B cell (primary cell): ENCODE measurements around the gene RET. TPM values are rescaled to one million over a fixed set of nuclear protein-coding genes. Genes with fewer than 3 reads are reported as not detected.

Experiments
- ATAC-seq: fragments of 200-7000 bp; cut with Tn5 transposase; one replicate; pipeline ENCODE4 v1.10.0; 2021; ENCODE audit warnings: low read depth, mild to moderate bottlenecking, moderate number of reproducible peaks, moderate library complexity
- CTCF ChIA-PET: fragments of 350-600 bp; sonication (Branson Sonifier 250); formaldehyde crosslinking; loops from one replicate; lab custom pipeline; 2021; ENCODE audit warnings: antibody characterized with exemption, inconsistent platforms; lab: Charles Lee
- POLR2A ChIA-PET: fragments of 350-600 bp; sonication (Branson Sonifier 250); formaldehyde crosslinking; loops from one replicate; lab custom pipeline; 2021; ENCODE audit warnings: antibody characterized with exemption; lab: Charles Lee
- DNase-seq: peaks from one replicate; pipeline ENCODE4 v3.0.0; 2013
- H2AFZ ChIP-seq: 2 replicates; pipeline ENCODE4 v1.6.1; 2012; ENCODE audit warnings: mild to moderate bottlenecking, low read depth, low read length; ENCODE audit not compliant: insufficient read depth, poor library complexity, severe bottlenecking
- H3K27ac ChIP-seq, 2 donors: 1 replicate in 1 of 2; 2 replicates in 1 of 2; pipeline ENCODE4 v1.5.1; 2012 to 2013; ENCODE audit warnings: low read length in 2 of 2, mild to moderate bottlenecking in 2 of 2, moderate library complexity in 1 of 2
- H3K27me3 ChIP-seq, 4 experiments: fragments of 200-600 bp in 1 of 4; sonication (generic) in 1 of 4; replicated peaks in 1 of 4; 1 replicate in 2 of 4; 2 replicates in 2 of 4; pipeline versions ENCODE4 v1.6.1 to v1.7.0; 2013 to 2016; ENCODE audit warnings: low read length in 3 of 4, mild to moderate bottlenecking in 2 of 4, mixed read lengths in 1 of 4, moderate library complexity in 1 of 4; ENCODE audit not compliant: insufficient read depth in 4 of 4, control insufficient read depth in 3 of 4; ENCODE audit errors: control extremely low read depth in 1 of 4
- H3K36me3 ChIP-seq, 2 experiments: replicated peaks in 1 of 2; 1 replicate in 1 of 2; 2 replicates in 1 of 2; pipeline versions ENCODE4 v1.6.1 to v1.7.1; 2013; ENCODE audit warnings: low read length in 1 of 2; ENCODE audit not compliant: insufficient read depth in 2 of 2, control insufficient read depth in 1 of 2; ENCODE audit errors: control extremely low read depth in 1 of 2, extremely low read depth in 1 of 2
- H3K4me1 ChIP-seq, 2 donors: fragments of 200-600 bp in 1 of 2; sonication (generic) in 1 of 2; 1 replicate in 1 of 2; 2 replicates in 1 of 2; pipeline versions ENCODE4 v1.5.1 to v1.6.1; 2013 to 2017; ENCODE audit warnings: low read length in 2 of 2; ENCODE audit not compliant: control insufficient read depth in 2 of 2, insufficient read depth in 2 of 2
- H3K4me2 ChIP-seq: replicated peaks from 2 replicates; pipeline ENCODE3; 2012; ENCODE audit warnings: mild to moderate bottlenecking, low read depth, low read length; ENCODE audit not compliant: poor library complexity, severe bottlenecking
- H3K4me3 ChIP-seq, 5 experiments: fragments of 200-600 bp in 1 of 5; sonication (generic) in 1 of 5; 1 replicate in 3 of 5; 2 replicates in 2 of 5; pipeline versions ENCODE4 v1.5.1 to v1.7.0; 2011 to 2016; ENCODE audit warnings: low read length in 4 of 5, mild to moderate bottlenecking in 4 of 5, low read depth in 2 of 5, control low read depth in 1 of 5, moderate library complexity in 1 of 5; ENCODE audit not compliant: insufficient read depth in 1 of 5; ENCODE audit errors: control extremely low read depth in 1 of 5, extremely low read depth in 1 of 5
- H3K79me2 ChIP-seq: fragments of 200-600 bp; sonication (generic); one replicate; pipeline ENCODE4 v1.6.0; 2016; ENCODE audit warnings: low read length; ENCODE audit not compliant: control insufficient read depth, insufficient read depth
- H3K9ac ChIP-seq: fragments of 200-600 bp; sonication (generic); 2 replicates; pipeline ENCODE4 v1.6.1; 2017; ENCODE audit warnings: mild to moderate bottlenecking, low read length, moderate library complexity
- H3K9me3 ChIP-seq, 3 donors: one replicate each; pipeline versions ENCODE4 v1.6.1 to v1.7.1; 2013; ENCODE audit warnings: low read length in 2 of 3; ENCODE audit not compliant: control insufficient read depth in 2 of 3, insufficient read depth in 1 of 3; ENCODE audit errors: control extremely low read depth in 1 of 3
- H4K20me1 ChIP-seq: 2 replicates; pipeline ENCODE4 v1.6.0; 2012; ENCODE audit warnings: mild to moderate bottlenecking, low read length; ENCODE audit not compliant: insufficient read depth, control insufficient read depth, poor library complexity, severe bottlenecking
- H3K27ac Mint-ChIP-seq: one replicate; pipeline ENCODE4 v1.8.0; 2021; ENCODE audit warnings: mixed read lengths
- H3K27me3 Mint-ChIP-seq: one replicate; pipeline ENCODE4 v1.8.0; 2021; ENCODE audit warnings: mixed read lengths
- H3K4me1 Mint-ChIP-seq: one replicate; pipeline ENCODE4 v1.8.0; 2021; ENCODE audit warnings: mixed read lengths
- H3K4me3 Mint-ChIP-seq: one replicate; pipeline ENCODE4 v1.8.0; 2021; ENCODE audit warnings: mixed read lengths
- H3K9me3 Mint-ChIP-seq: one replicate; pipeline ENCODE4 v1.8.0; 2022; ENCODE audit warnings: mixed read lengths; ENCODE audit not compliant: insufficient read depth
- EZH2 ChIP-seq: IDR thresholded peaks from 2 replicates; pipeline ENCODE4 v1.6.1; 2012; ENCODE audit warnings: borderline replicate concordance, low read depth, mild to moderate bottlenecking, moderate library complexity, low read length; ENCODE audit not compliant: insufficient read depth, poor library complexity, severe bottlenecking
- WGBS: methylation state at CpG from one replicate; pipeline ENCODE4 v1.1.5; 2013; ENCODE audit warnings: missing lambda C conversion rate; ENCODE audit not compliant: insufficient coverage; 5-methylcytosine and 5-hydroxymethylcytosine counted together
- intact Hi-C: fragments of 100-400 bp; cut with micrococcal nuclease; formaldehyde crosslinking; loops from one replicate; pipeline ENCODE4 v1.10.0; 2022
- polyA plus RNA-seq: library from polyadenylated mRNA; depleted of rRNA; stranded (reverse); fragments of >200 nt; gene quantifications from 2 replicates; pipeline ENCODE4 v1.2.3, GENCODE V29; 2012
- total RNA-seq, 2 donors: library from RNA; stranded (reverse); fragments of 120-200 nt in 1 of 2; gene quantifications; 1 replicate in 1 of 2; 2 replicates in 1 of 2; pipeline versions ENCODE4 v1.2.3 to v1.2.4, GENCODE V29; 2013 to 2022
- TF ChIP-seq, protein P1 (sequence below): fragments of 200-600 bp; IDR thresholded peaks from one replicate; pipeline ENCODE4 v1.8.0; 2022; ENCODE audit warnings: antibody characterized with exemption, mild to moderate bottlenecking

The RET gene
- total and polyA plus RNA-seq, 2 donors (not counting 1 experiment from before 2014, with no cell fraction given) = 0.16 to 0.27 TPM

DNA sequence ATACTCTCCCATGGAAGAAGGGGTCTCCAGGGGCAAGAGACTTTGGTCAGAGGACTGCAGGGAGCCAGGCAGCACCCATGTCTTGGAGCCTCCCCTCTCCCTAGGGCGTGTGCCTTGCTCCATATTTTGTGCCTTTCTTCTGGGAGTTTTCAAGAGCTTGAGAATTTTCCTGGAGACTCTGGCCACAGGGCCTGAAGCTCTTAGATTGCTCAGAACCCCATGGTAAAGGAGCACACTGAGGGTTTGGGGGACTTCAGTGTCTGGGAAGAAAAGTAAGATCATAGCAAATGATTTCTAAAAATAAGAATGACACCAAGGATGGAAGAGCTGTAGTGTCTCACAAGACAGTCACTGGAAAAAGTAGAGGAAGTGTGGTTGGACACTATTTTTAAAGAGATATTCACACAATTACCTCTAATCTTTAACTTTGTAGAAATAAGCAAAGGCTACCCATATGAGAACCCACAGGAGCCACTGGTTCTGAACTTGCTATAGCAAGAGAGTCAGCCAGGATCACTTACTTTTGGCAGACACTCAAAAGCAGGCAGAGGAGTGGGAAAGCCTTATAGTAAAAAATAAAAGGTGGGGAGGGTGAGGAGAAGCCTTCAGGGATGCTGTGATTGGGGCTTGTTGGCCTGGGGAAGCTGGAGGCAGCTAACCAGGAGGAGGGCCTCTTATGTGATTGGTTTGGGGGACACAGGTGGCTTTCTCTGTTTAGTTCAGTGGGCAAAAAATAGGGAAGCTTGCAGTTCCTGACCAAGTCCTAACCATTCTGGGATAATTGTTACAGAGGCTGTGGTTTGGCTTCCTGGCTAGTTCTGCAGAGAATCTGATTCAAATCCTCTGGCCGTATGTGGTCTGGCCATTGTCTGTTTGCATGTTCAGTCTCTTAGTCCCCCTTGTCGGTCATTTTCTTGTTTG, 56.3 kb downstream of the RET start:
- no peak overlapping the region for H3K4me2 ChIP-seq
- H3K4me3 ChIP-seq = no peak overlapping the region
- no peaks in the 10 kb centered on the region for H3K27me3 Mint-ChIP-seq
- peaks cover 8% of the 10 kb centered on the region for H3K79me2 ChIP-seq
- H3K9ac ChIP-seq = no peak overlapping the region
- TF ChIP-seq, protein P1, sequence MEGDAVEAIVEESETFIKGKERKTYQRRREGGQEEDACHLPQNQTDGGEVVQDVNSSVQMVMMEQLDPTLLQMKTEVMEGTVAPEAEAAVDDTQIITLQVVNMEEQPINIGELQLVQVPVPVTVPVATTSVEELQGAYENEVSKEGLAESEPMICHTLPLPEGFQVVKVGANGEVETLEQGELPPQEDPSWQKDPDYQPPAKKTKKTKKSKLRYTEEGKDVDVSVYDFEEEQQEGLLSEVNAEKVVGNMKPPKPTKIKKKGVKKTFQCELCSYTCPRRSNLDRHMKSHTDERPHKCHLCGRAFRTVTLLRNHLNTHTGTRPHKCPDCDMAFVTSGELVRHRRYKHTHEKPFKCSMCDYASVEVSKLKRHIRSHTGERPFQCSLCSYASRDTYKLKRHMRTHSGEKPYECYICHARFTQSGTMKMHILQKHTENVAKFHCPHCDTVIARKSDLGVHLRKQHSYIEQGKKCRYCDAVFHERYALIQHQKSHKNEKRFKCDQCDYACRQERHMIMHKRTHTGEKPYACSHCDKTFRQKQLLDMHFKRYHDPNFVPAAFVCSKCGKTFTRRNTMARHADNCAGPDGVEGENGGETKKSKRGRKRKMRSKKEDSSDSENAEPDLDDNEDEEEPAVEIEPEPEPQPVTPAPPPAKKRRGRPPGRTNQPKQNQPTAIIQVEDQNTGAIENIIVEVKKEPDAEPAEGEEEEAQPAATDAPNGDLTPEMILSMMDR = no peak
- no peak for TF ChIP-seq EZH2
- no peaks in the 10 kb centered on the region for H3K9me3 ChIP-seq
- H3K27ac ChIP-seq = no peak overlapping the region
- H3K4me1 Mint-ChIP-seq = peaks cover 25% of the 10 kb centered on the region
- no peaks in the 10 kb centered on the region for H4K20me1 ChIP-seq
- H3K9me3 Mint-ChIP-seq = no peaks in the 10 kb centered on the region
- no peak overlapping the region for H2AFZ ChIP-seq
- CTCF ChIA-PET = interaction anchor here (0.7 kb wide), 1 partner anchor 12 kb away, joined by 3 read pairs; no protein-coding TSS in a partner anchor
- H3K4me3 Mint-ChIP-seq = no peak overlapping the region
- H3K36me3 ChIP-seq = no peaks in the 10 kb centered on the region
- DNase-seq (no peak), ATAC-seq (no peak)
- H3K27me3 ChIP-seq = no peaks in the 10 kb centered on the region
- POLR2A ChIA-PET = no interaction called here
- no peak overlapping the region for H3K27ac Mint-ChIP-seq
- 89% methylated on average over 3 of the region's 3 CpGs for WGBS
- intact Hi-C loops = loop anchor here (10.0 kb wide), 1 partner anchor 442 kb away; the partner anchor contains the start of gene ZNF239
- H3K4me1 ChIP-seq = peaks cover 3 to 15% of the 10 kb centered on the region in 2 donors
